ENCODE results near the gene ARHGEF10L.

Gene ARHGEF10L

GRCh38 chr1:17575797-17576518 is 36.5 kb downstream of the ARHGEF10L start:
- TF ChIP-seq, protein P1, sequence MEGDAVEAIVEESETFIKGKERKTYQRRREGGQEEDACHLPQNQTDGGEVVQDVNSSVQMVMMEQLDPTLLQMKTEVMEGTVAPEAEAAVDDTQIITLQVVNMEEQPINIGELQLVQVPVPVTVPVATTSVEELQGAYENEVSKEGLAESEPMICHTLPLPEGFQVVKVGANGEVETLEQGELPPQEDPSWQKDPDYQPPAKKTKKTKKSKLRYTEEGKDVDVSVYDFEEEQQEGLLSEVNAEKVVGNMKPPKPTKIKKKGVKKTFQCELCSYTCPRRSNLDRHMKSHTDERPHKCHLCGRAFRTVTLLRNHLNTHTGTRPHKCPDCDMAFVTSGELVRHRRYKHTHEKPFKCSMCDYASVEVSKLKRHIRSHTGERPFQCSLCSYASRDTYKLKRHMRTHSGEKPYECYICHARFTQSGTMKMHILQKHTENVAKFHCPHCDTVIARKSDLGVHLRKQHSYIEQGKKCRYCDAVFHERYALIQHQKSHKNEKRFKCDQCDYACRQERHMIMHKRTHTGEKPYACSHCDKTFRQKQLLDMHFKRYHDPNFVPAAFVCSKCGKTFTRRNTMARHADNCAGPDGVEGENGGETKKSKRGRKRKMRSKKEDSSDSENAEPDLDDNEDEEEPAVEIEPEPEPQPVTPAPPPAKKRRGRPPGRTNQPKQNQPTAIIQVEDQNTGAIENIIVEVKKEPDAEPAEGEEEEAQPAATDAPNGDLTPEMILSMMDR (IDR thresholded peaks at IDR 0.05; ENCODE audit: control insufficient read depth, insufficient read depth, low read depth, low read length, missing control alignments), result no peak
- no peak overlapping the region for H3K4me3 ChIP-seq (ENCODE audit: control insufficient read depth, low read depth, low read length)
- DNase-seq (ENCODE audit: low read depth), result no peak

DNA sequence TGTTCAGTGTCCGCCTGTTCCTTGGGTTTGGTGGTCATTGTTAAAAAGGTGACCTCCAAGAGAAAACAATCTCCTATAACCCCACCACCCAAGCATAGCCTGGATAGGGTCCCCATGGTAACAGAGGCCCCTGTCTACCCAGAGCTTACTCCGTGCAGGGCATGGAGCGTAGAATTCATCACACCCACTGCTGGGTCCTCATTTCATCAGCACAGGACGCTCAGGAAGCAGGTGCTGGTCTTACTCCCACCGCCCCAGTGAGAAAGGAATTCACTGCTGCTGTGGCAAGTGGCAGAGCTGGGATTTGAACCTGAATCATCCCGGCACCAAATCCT is 37.0 kb downstream of the ARHGEF10L start:
- TF ChIP-seq, protein P1 (IDR thresholded peaks at IDR 0.05; ENCODE audit: control insufficient read depth, insufficient read depth, low read depth, low read length, missing control alignments), result no peak
- H3K4me3 ChIP-seq (ENCODE audit: control insufficient read depth, low read depth, low read length), result no peak overlapping the region
- no peak for DNase-seq (ENCODE audit: low read depth)

DNA sequence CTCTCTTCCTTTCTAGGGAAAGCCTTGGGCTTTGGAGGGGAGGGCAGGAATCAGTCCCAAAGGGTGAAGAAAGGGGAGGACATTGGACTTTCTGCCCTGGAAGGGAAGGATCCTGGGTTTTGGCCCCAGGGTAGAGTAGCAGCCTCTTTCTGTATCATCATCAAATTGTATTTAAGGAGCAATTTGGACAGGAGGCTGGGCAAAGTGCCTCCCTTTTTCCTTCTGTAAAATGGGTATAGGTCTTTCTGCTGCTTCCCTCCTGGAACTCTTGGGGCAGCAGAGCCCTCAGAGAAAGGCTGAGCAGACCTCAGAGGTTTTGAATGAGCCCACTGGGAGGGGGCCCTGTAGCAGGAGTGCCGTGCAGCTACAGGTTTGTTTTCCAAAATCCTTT is 38.4 kb downstream of the ARHGEF10L start:
- no peak overlapping the region for H3K4me3 ChIP-seq (ENCODE audit: control insufficient read depth, low read depth, low read length)
- TF ChIP-seq, protein P1 (IDR thresholded peaks at IDR 0.05; ENCODE audit: control insufficient read depth, insufficient read depth, low read depth, low read length, missing control alignments), result no peak
- DNase-seq (ENCODE audit: low read depth), result no peak

DNA sequence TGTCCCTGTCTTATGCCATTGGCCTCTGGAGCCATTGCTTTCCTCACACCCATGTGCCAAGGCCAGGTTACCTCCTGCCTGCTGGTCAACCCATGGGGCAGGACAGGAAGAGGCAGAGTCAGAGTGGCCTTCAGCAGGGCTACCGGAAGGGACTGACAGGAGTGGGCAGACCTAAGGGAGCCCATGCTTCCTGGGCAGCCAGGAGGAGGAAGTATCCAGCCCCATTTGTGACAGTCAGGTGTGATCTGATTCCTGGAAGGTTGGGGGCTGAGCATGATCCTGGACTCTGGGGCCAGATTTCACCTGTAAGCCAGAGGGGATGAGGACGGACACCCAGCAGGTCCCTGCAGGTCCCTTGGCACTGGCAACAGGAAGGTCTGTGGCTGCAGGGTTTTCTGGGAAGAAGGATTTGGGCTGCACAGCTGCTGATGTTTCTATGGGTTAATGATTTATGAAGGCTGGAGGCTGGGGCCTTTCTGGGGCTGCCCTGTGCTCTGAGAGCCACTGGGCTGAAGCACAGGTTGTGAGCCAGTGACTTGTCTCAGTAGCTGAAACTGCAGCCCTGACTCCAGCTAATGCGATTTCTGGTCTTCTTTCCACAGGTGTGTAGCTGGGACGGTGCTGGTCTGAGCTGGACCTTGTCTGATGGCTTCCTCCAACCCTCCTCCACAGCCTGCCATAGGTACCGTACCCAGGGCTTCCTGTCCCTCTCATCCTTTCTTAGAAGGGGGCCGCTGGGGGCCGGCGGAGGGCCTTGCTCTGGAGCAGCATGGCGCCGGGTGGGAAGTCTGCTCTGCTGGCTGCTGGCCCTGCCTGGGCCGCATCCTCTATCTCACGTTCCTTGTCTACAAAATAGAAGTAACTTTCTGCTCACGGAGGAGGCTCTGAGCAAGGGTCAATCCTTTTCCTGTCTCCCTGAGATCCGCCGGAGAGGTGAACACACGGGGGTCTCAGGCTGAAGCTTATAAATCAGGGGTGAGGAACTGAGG is 40.7 kb downstream of the ARHGEF10L start:
- no peak overlapping the region for H3K4me3 ChIP-seq (ENCODE audit: control insufficient read depth, low read depth, low read length)
- DNase-seq (ENCODE audit: low read depth), result no peak
- TF ChIP-seq, protein P1 (IDR thresholded peaks at IDR 0.05; ENCODE audit: control insufficient read depth, insufficient read depth, low read depth, low read length, missing control alignments), result no peak

DNA sequence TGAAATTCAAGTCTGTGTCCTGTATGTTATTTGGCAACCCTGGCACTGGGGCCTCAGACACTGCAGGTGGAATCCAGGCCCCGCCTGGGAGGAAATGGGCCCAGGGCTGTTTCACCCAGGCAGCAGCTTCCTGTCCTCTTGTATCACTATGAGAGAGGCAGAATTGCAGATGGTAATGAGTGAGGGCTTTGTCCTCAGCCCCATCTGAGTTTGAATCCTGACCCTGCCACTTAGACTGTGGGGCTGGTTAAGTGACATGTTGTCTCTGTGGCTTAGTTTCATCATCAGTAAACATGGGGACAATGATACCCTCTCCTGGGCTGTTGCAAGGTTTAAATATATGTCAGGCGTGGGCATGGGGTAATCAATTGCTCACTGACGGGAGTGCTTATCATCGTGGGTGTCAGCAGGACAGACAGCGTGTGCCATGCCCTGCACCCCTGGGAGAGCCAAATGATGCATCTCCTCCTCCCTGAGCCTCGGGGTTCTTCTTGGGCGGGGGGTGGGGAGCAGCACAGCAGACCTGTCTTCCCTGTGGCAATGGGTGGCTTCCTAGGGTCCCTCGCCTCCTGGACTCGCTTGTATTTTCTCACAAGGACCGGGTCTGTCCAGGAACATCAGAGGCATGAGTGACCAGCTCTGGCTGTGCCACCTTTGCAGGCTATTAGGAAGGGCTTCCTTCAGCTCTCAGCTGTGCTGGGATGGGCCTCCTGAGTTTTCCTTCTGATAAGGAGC is 42.1 kb downstream of the ARHGEF10L start:
- H3K4me3 ChIP-seq (ENCODE audit: control insufficient read depth, low read depth, low read length), result no peak overlapping the region
- TF ChIP-seq, protein P1 (IDR thresholded peaks at IDR 0.05; ENCODE audit: control insufficient read depth, insufficient read depth, low read depth, low read length, missing control alignments), result no peak
- DNase-seq (ENCODE audit: low read depth), result no peak

- no peak overlapping the region for H3K4me3 ChIP-seq (ENCODE audit: control insufficient read depth, low read depth, low read length)
- DNase-seq (ENCODE audit: low read depth), result no peak
- TF ChIP-seq, protein P1 (IDR thresholded peaks at IDR 0.05; ENCODE audit: control insufficient read depth, insufficient read depth, low read depth, low read length, missing control alignments), result no peak
Observed at GRCh38 chr1:17582124-17582774, 42.8 kb downstream of the ARHGEF10L start.
